ENCODE results near the gene DAD1.
"Not testable (repeated sequence)": the region's sequence is repeated elsewhere in the genome, so short reads cannot be mapped to it uniquely, and the experiment has no call there.

Gene DAD1

GRCh38 chr14:22598099-22598895, 9.3 kb upstream of the DAD1 start, which contains the start of gene ABHD4:
TSS of gene ABHD4 (plus strand) at chr14:22598300. CDS start at chr14:22598307, 7 bp downstream.
- peak; percentile 58 for DNase-seq

- DNase-seq: no peak
These were observed 8.7 kb upstream of the DAD1 start for GRCh38 chr14:22597771-22598098.

- no peak for DNase-seq
These were observed 8.2 kb upstream of the DAD1 start for GRCh38 chr14:22597265-22597664.

- no peak for DNase-seq
These were observed 7.4 kb upstream of the DAD1 start for GRCh38 chr14:22596354-22596879.

- no peak for DNase-seq
These were observed 5.2 kb upstream of the DAD1 start for GRCh38 chr14:22594156-22594716.

GRCh38 chr14:22593601-22594000, 4.6 kb upstream of the DAD1 start:
- no peak for DNase-seq

GRCh38 chr14:22593189-22593588, 4.2 kb upstream of the DAD1 start:
- DNase-seq: no peak

GRCh38 chr14:22588526-22589095, 413 bp downstream of the DAD1 start:
- DNase-seq: no peak

- DNase-seq: not testable (repeated sequence)
These were observed 1.2 kb downstream of the DAD1 start for GRCh38 chr14:22587677-22588422.

GRCh38 chr14:22587247-22587646, 1.8 kb downstream of the DAD1 start:
- no peak for DNase-seq

GRCh38 chr14:22583994-22584393, 5.0 kb downstream of the DAD1 start:
- DNase-seq: no peak

- no peak for DNase-seq
These were observed 8.4 kb downstream of the DAD1 start for GRCh38 chr14:22580625-22581024.

- no peak for DNase-seq
These were observed 9.1 kb downstream of the DAD1 start for GRCh38 chr14:22579881-22580280.

- no peak for DNase-seq
These were observed 9.8 kb downstream of the DAD1 start for GRCh38 chr14:22579236-22579635.

- no peak for DNase-seq
These were observed 11.6 kb downstream of the DAD1 start for GRCh38 chr14:22577334-22577908.

GRCh38 chr14:22573804-22574203, 15.2 kb downstream of the DAD1 start:
- DNase-seq: no peak

GRCh38 chr14:22572562-22573058, 16.4 kb downstream of the DAD1 start:
- peak; percentile 30 for DNase-seq

GRCh38 chr14:22570132-22570949, 18.7 kb downstream of the DAD1 start:
- DNase-seq: peak; percentile 80

- DNase-seq: no peak
These were observed 19.3 kb downstream of the DAD1 start for GRCh38 chr14:22569737-22570131.

GRCh38 chr14:22569106-22569736, 19.8 kb downstream of the DAD1 start:
- peak; percentile 33 for DNase-seq

GRCh38 chr14:22567437-22567836, 21.6 kb downstream of the DAD1 start:
- DNase-seq: no peak
